A549 (cell line): Measurements from ENCODE around the gene SRGAP1.

Source experiments
- CBX8 ChIP-seq: fragments of 200-600 bp; sonication (generic); IDR thresholded peaks from 2 replicates; pipeline ENCODE4 v1.6.1; 2016
- CTCF ChIP-seq: fragments of >200 bp; sonication (Bioruptor Twin); formaldehyde crosslinking; IDR thresholded peaks from 3 replicates; pipeline ENCODE4 v1.5.1; 2016
- EHMT2 ChIP-seq: fragments of 200-600 bp; sonication (generic); IDR thresholded peaks from 2 replicates; pipeline ENCODE4 v1.6.1; 2016; ENCODE audit warnings: antibody characterized with exemption, low read depth, mild to moderate bottlenecking, moderate library complexity
- HEYL ChIP-seq: fragments of 250-450 bp; sonication (Bioruptor Pico); IDR thresholded peaks from 2 replicates; pipeline ENCODE4 v1.8.0; 2021; ENCODE audit warnings: mild to moderate bottlenecking, moderate library complexity
- MAZ ChIP-seq: fragments of 150-350 bp; IDR thresholded peaks from 2 replicates; pipeline ENCODE4 v1.6.1; 2014; ENCODE audit warnings: antibody characterized with exemption, low read depth, low read length, borderline replicate concordance
- POLR2A ChIP-seq: IDR thresholded peaks from 2 replicates; pipeline ENCODE4 v1.6.1; 2012; ENCODE audit warnings: mild to moderate bottlenecking, low read length
- REST ChIP-seq: fragments of 200-600 bp; sonication (generic); IDR thresholded peaks from 2 replicates; pipeline ENCODE4 v1.6.1; 2016; ENCODE audit warnings: antibody characterized with exemption, mild to moderate bottlenecking, moderate library complexity
- RFX5 ChIP-seq: fragments of 450-650 bp; IDR thresholded peaks from 2 replicates; pipeline ENCODE4 v1.7.1; 2014; ENCODE audit warnings: antibody characterized with exemption, mild to moderate bottlenecking, moderate library complexity

- no peak for TF ChIP-seq CTCF
- TF ChIP-seq HEYL (CRISPR knock-in tag) = no peak
- no peak for TF ChIP-seq POLR2A
- no peak for TF ChIP-seq REST
- no peak for TF ChIP-seq MAZ
- no peak for TF ChIP-seq RFX5
- no peak for TF ChIP-seq CBX8
- TF ChIP-seq EHMT2 = no peak
Measured at GRCh38 chr12:64205542-64205941, 361.0 kb downstream of the SRGAP1 start.
